ENCODE measurements around the gene RNF5. TPM values are rescaled to one million over a fixed set of nuclear protein-coding genes. Genes with fewer than 3 reads are reported as not detected.

Gene RNF5
- total and polyA plus RNA-seq, 9 of the 15 experiments (the other 6 are each of a cell fraction or from before 2014, with no cell fraction given), result 62.2 to 245 (median 129) TPM

GRCh38 chr6:32194825-32195651, 16.8 kb downstream of the RNF5 start (continued):
- TF ChIP-seq, protein P1, sequence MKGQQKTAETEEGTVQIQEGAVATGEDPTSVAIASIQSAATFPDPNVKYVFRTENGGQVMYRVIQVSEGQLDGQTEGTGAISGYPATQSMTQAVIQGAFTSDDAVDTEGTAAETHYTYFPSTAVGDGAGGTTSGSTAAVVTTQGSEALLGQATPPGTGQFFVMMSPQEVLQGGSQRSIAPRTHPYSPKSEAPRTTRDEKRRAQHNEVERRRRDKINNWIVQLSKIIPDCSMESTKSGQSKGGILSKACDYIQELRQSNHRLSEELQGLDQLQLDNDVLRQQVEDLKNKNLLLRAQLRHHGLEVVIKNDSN (CRISPR knock-in tag; IDR thresholded peaks at IDR 0.05), result no peak
- no peak for TF ChIP-seq ZNF239 (CRISPR knock-in tag; IDR thresholded peaks at IDR 0.05)
- peak; percentile 82 for TF ChIP-seq POLR2B (IDR thresholded peaks at IDR 0.05; ENCODE audit: low read depth, partially characterized antibody)
- no peak for TF ChIP-seq NFE2 (IDR thresholded peaks at IDR 0.05; ENCODE audit: low read depth)
- TF ChIP-seq MAFG (tag; conservative IDR thresholded peaks at IDR 0.05), result no peak
- no peak for TF ChIP-seq CREBBP (IDR thresholded peaks at IDR 0.05; ENCODE audit: low read depth, low read length)
- TF ChIP-seq ZNF507 (tag; conservative IDR thresholded peaks at IDR 0.05), result no peak
- no peak for TF ChIP-seq SLC30A9 (CRISPR knock-in tag; IDR thresholded peaks at IDR 0.05)
- TF ChIP-seq ZBTB8A (IDR thresholded peaks at IDR 0.05; ENCODE audit: partially characterized antibody), result no peak
- TF ChIP-seq ZNF76 (CRISPR knock-in tag; IDR thresholded peaks at IDR 0.05; ENCODE audit: borderline replicate concordance), result no peak
- no peak for TF ChIP-seq RBM39 (optimal IDR thresholded peaks at IDR 0.05; ENCODE audit: low read depth, low read length)
- TF ChIP-seq ZSCAN29 (IDR thresholded peaks at IDR 0.05), result no peak
- no peak for TF ChIP-seq ZNF121 (CRISPR knock-in tag; conservative IDR thresholded peaks at IDR 0.05)
- 0 out of 2 replicates have a peak, but pooled peaks have one; percentile 48 for TF ChIP-seq ZNF592 (IDR thresholded peaks at IDR 0.05)
- TF ChIP-seq PHB2 (IDR thresholded peaks at IDR 0.05; ENCODE audit: low read depth), result no peak; the same call in 1 of the 2 replicates
- TF ChIP-seq ZNF253 (CRISPR knock-in tag; conservative IDR thresholded peaks at IDR 0.05), result no peak
- peak in 1 of 2 experiments; percentile 59; a peak in 1 of 4 replicates for TF ChIP-seq HDAC1 (IDR thresholded peaks at IDR 0.05)
- no peak for TF ChIP-seq NR2F6 (CRISPR knock-in tag; IDR thresholded peaks at IDR 0.05)
- TF ChIP-seq ETV1 (tag; conservative IDR thresholded peaks at IDR 0.05; ENCODE audit: low read depth), result no peak; the same call in 1 of the 2 replicates
- TF ChIP-seq PRMT5 (CRISPR knock-in tag; IDR thresholded peaks at IDR 0.05), result no peak
- TF ChIP-seq, protein P2, sequence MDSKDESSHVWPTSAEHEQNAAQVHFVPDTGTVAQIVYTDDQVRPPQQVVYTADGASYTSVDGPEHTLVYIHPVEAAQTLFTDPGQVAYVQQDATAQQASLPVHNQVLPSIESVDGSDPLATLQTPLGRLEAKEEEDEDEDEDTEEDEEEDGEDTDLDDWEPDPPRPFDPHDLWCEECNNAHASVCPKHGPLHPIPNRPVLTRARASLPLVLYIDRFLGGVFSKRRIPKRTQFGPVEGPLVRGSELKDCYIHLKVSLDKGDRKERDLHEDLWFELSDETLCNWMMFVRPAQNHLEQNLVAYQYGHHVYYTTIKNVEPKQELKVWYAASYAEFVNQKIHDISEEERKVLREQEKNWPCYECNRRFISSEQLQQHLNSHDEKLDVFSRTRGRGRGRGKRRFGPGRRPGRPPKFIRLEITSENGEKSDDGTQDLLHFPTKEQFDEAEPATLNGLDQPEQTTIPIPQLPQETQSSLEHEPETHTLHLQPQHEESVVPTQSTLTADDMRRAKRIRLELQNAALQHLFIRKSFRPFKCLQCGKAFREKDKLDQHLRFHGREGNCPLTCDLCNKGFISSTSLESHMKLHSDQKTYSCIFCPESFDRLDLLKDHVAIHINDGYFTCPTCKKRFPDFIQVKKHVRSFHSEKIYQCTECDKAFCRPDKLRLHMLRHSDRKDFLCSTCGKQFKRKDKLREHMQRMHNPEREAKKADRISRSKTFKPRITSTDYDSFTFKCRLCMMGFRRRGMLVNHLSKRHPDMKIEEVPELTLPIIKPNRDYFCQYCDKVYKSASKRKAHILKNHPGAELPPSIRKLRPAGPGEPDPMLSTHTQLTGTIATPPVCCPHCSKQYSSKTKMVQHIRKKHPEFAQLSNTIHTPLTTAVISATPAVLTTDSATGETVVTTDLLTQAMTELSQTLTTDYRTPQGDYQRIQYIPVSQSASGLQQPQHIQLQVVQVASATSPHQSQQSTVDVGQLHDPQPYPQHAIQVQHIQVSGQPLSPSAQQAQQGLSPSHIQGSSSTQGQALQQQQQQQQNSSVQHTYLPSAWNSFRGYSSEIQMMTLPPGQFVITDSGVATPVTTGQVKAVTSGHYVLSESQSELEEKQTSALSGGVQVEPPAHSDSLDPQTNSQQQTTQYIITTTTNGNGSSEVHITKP (IDR thresholded peaks at IDR 0.05; ENCODE audit: partially characterized antibody), result peak; percentile 40
- no peak for TF ChIP-seq SPI1 (IDR thresholded peaks at IDR 0.05; ENCODE audit: borderline replicate concordance, low read depth, low read length)

Measured in K562 (cell line).